H9 (cell line): ENCODE data around the gene CPM. TPM values are rescaled to one million over a fixed set of nuclear protein-coding genes. Genes with fewer than 3 reads are reported as not detected.

ENCODE experiments used
- DNase-seq: peaks from one replicate; pipeline ENCODE4 v3.0.0-alpha.2; 2017
- H2AFZ ChIP-seq: one replicate; pipeline ENCODE4 v1.6.1; 2013; ENCODE audit warnings: mild to moderate bottlenecking, low read length, control low read depth, moderate library complexity
- H2AK5ac ChIP-seq: 2 replicates; pipeline ENCODE4 v1.6.1; 2013; ENCODE audit warnings: low read length, control low read depth, mixed read lengths; ENCODE audit not compliant: insufficient read length
- H2BK120ac ChIP-seq: one replicate; pipeline ENCODE4 v1.6.1; 2013; ENCODE audit warnings: low read depth, mild to moderate bottlenecking, low read length, control low read depth, inconsistent platforms; ENCODE audit not compliant: poor library complexity, severe bottlenecking
- H2BK12ac ChIP-seq: 2 replicates; pipeline ENCODE4 v1.6.1; 2013; ENCODE audit warnings: low read length, control low read depth, mixed read lengths, low read depth; ENCODE audit not compliant: insufficient read length
- H2BK15ac ChIP-seq: 2 replicates; pipeline ENCODE4 v1.6.1; 2013; ENCODE audit warnings: low read depth, low read length, control low read depth
- H2BK20ac ChIP-seq: one replicate; pipeline ENCODE4 v1.6.1; 2013; ENCODE audit warnings: low read depth, mild to moderate bottlenecking, low read length, control low read depth, inconsistent platforms; ENCODE audit not compliant: poor library complexity, severe bottlenecking
- H2BK5ac ChIP-seq: 2 replicates; pipeline ENCODE4 v1.6.1; 2013; ENCODE audit warnings: low read length, control low read depth, mixed read lengths; ENCODE audit not compliant: insufficient read length
- H3K14ac ChIP-seq: 2 replicates; pipeline ENCODE4 v1.6.1; 2013; ENCODE audit warnings: low read length, control low read depth; ENCODE audit not compliant: insufficient read depth
- H3K18ac ChIP-seq: 2 replicates; pipeline ENCODE4 v1.6.1; 2013; ENCODE audit warnings: low read depth, mild to moderate bottlenecking, mixed read lengths, low read length, control low read depth; ENCODE audit not compliant: insufficient read length
- H3K23ac ChIP-seq: 2 replicates; pipeline ENCODE4 v1.6.1; 2013; ENCODE audit warnings: low read length, control low read depth, mixed read lengths, low read depth; ENCODE audit not compliant: insufficient read length
- H3K23me2 ChIP-seq: 2 replicates; pipeline ENCODE4 v1.6.1; 2013; ENCODE audit warnings: low read depth, mild to moderate bottlenecking, mixed read lengths, low read length, control low read depth; ENCODE audit not compliant: insufficient read length, poor library complexity, severe bottlenecking
- H3K27ac ChIP-seq: 2 replicates; pipeline ENCODE4 v1.5.1; 2013; ENCODE audit warnings: low read length, control low read depth, mixed read lengths, low read depth; ENCODE audit not compliant: insufficient read length
- H3K27me3 ChIP-seq: 2 replicates; pipeline ENCODE4 v1.6.1; 2013; ENCODE audit warnings: low read length, control low read depth, inconsistent platforms; ENCODE audit not compliant: insufficient read depth
- H3K4ac ChIP-seq: 2 replicates; pipeline ENCODE4 v1.6.1; 2013; ENCODE audit warnings: low read depth, mild to moderate bottlenecking, control low read depth, inconsistent platforms, low read length, moderate library complexity
- H3K4me1 ChIP-seq: 2 replicates; pipeline ENCODE4 v1.6.1; 2013; ENCODE audit warnings: low read length, control low read depth, inconsistent platforms; ENCODE audit not compliant: insufficient read depth
- H3K4me2 ChIP-seq: 2 replicates; pipeline ENCODE4 v1.6.1; 2013; ENCODE audit warnings: low read length, control low read depth, mixed read lengths; ENCODE audit not compliant: insufficient read length, insufficient read depth
- H3K56ac ChIP-seq: 2 replicates; pipeline ENCODE4 v1.6.1; 2013; ENCODE audit warnings: low read depth, mild to moderate bottlenecking, mixed read lengths, low read length, control low read depth; ENCODE audit not compliant: insufficient read length
- H3K79me1 ChIP-seq: 2 replicates; pipeline ENCODE4 v1.6.1; 2013; ENCODE audit warnings: low read depth, mild to moderate bottlenecking, moderate library complexity, low read length, control low read depth, inconsistent platforms; ENCODE audit not compliant: insufficient read depth, poor library complexity, severe bottlenecking
- H3K79me2 ChIP-seq: 2 replicates; pipeline ENCODE4 v1.6.1; 2013; ENCODE audit warnings: low read length, control low read depth, inconsistent platforms; ENCODE audit not compliant: insufficient read depth
- H3K9ac ChIP-seq: 2 replicates; pipeline ENCODE4 v1.6.1; 2013; ENCODE audit warnings: low read length, control low read depth, mixed read lengths; ENCODE audit not compliant: insufficient read length; ENCODE audit errors: extremely low read depth
- H3K9me3 ChIP-seq: one replicate; pipeline ENCODE4 v1.6.1; 2013; ENCODE audit warnings: low read depth, low read length, inconsistent platforms; ENCODE audit not compliant: control insufficient read depth
- H3T11ph ChIP-seq: one replicate; pipeline ENCODE4 v1.6.1; 2013; ENCODE audit warnings: mild to moderate bottlenecking, low read length, control low read depth, inconsistent platforms
- H4K20me1 ChIP-seq: one replicate; pipeline ENCODE4 v1.6.1; 2013; ENCODE audit not compliant: control insufficient read depth, insufficient read length, insufficient read depth
- H4K5ac ChIP-seq: 2 replicates; pipeline ENCODE4 v1.6.1; 2013; ENCODE audit warnings: low read depth, mild to moderate bottlenecking, mixed read lengths, low read length, control low read depth; ENCODE audit not compliant: insufficient read length
- H4K8ac ChIP-seq: replicated peaks from 2 replicates; pipeline ENCODE4 v1.6.1; 2013; ENCODE audit warnings: low read length, control low read depth, mixed read lengths, low read depth; ENCODE audit not compliant: insufficient read length
- H4K91ac ChIP-seq: 2 replicates; pipeline ENCODE4 v1.6.1; 2013; ENCODE audit warnings: low read depth, mild to moderate bottlenecking, moderate library complexity, mixed read lengths, low read length, control low read depth; ENCODE audit not compliant: insufficient read length
- H3K27ac Mint-ChIP-seq, 3 experiments: 2 replicates in 2 of 3; 3 replicates in 1 of 3; pipeline ENCODE4 v1.8.0; 2020 to 2021; ENCODE audit warnings: mixed read lengths in 3 of 3, mild to moderate bottlenecking in 1 of 3, moderate library complexity in 1 of 3
- H3K27me3 Mint-ChIP-seq: 2 replicates; pipeline ENCODE4 v1.8.0; 2021; ENCODE audit warnings: low read depth, mild to moderate bottlenecking, moderate library complexity, mixed read lengths
- H3K36me3 Mint-ChIP-seq, 3 experiments: 2 replicates in 2 of 3; 3 replicates in 1 of 3; pipeline ENCODE4 v1.8.0; 2020 to 2021; ENCODE audit warnings: low read depth in 3 of 3, mixed read lengths in 3 of 3; ENCODE audit not compliant: insufficient read depth in 1 of 3
- H3K4me1 Mint-ChIP-seq, 2 experiments: 2 replicates each; pipeline ENCODE4 v1.8.0; 2020; ENCODE audit warnings: mixed read lengths in 2 of 2
- H3K4me3 Mint-ChIP-seq, 2 experiments: 2 replicates in 1 of 2; 3 replicates in 1 of 2; pipeline ENCODE4 v1.8.0; 2020 to 2021; ENCODE audit warnings: mild to moderate bottlenecking in 2 of 2, mixed read lengths in 2 of 2, moderate library complexity in 1 of 2
- H3K9me3 Mint-ChIP-seq, 2 experiments: 2 replicates in 1 of 2; 3 replicates in 1 of 2; pipeline ENCODE4 v1.8.0; 2020; ENCODE audit warnings: mild to moderate bottlenecking in 2 of 2, mixed read lengths in 2 of 2, moderate library complexity in 1 of 2
- WGBS: extraction: QIAGEN DNeasy Blood & Tissue Kit; methylation state at CpG from one replicate; pipeline ENCODE4 v1.1.7; 2013; ENCODE audit warnings: missing lambda C conversion rate, low lambda C conversion rate, mixed read lengths; ENCODE audit not compliant: insufficient read length; ENCODE audit errors: extremely low coverage; 5-methylcytosine and 5-hydroxymethylcytosine counted together
- total RNA-seq: library from RNA; stranded (reverse); gene quantifications from 2 replicates; pipeline ENCODE4 v1.2.1, GENCODE V29; 2021
- TF ChIP-seq, protein P1 (sequence below): fragments of 200-600 bp; sonication (generic); conservative IDR thresholded peaks from 3 replicates; pipeline ENCODE4 v1.8.0; 2021; ENCODE audit warnings: antibody characterized with exemption, mild to moderate bottlenecking

The CPM gene
- total RNA-seq, 1 experiment from 2014 or later, result 1.2 TPM

- H3K9me3 Mint-ChIP-seq, result no peaks in the 10 kb centered on the region
- TF ChIP-seq, protein P1, sequence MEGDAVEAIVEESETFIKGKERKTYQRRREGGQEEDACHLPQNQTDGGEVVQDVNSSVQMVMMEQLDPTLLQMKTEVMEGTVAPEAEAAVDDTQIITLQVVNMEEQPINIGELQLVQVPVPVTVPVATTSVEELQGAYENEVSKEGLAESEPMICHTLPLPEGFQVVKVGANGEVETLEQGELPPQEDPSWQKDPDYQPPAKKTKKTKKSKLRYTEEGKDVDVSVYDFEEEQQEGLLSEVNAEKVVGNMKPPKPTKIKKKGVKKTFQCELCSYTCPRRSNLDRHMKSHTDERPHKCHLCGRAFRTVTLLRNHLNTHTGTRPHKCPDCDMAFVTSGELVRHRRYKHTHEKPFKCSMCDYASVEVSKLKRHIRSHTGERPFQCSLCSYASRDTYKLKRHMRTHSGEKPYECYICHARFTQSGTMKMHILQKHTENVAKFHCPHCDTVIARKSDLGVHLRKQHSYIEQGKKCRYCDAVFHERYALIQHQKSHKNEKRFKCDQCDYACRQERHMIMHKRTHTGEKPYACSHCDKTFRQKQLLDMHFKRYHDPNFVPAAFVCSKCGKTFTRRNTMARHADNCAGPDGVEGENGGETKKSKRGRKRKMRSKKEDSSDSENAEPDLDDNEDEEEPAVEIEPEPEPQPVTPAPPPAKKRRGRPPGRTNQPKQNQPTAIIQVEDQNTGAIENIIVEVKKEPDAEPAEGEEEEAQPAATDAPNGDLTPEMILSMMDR, result no peak
- Histone ChIP-seq H3T11ph (no peak overlapping the region), H3K18ac (no peak overlapping the region), H3K23ac (no peak overlapping the region), H4K91ac (no peak overlapping the region), H3K56ac (no peak overlapping the region), H2BK5ac (no peak overlapping the region), H3K4me1 (no peaks in the 10 kb centered on the region), H2AK5ac (no peak overlapping the region), H3K23me2 (no peaks in the 10 kb centered on the region), H3K4ac (no peak overlapping the region), H3K27ac (no peak overlapping the region), H2BK15ac (no peak overlapping the region), H3K27me3 (no peaks in the 10 kb centered on the region; the same call in 1 of the 2 replicates), H4K20me1 (no peaks in the 10 kb centered on the region), H4K5ac (no peak overlapping the region), H2BK20ac (no peak overlapping the region), H3K9ac (no peak overlapping the region), H2AFZ (no peak overlapping the region), H3K4me2 (no peak overlapping the region), H2BK120ac (no peak overlapping the region), H3K9me3 (no peaks in the 10 kb centered on the region), H3K79me1 (no peaks in the 10 kb centered on the region), H3K79me2 (no peaks in the 10 kb centered on the region; the same call in 1 of the 2 replicates), H3K14ac (no peak overlapping the region), H4K8ac (no peak overlapping the region), H2BK12ac (no peak overlapping the region)
- H3K27ac Mint-ChIP-seq, result no peak overlapping the region
- no peak for DNase-seq
- no peaks in the 10 kb centered on the region for H3K36me3 Mint-ChIP-seq
- H3K4me3 Mint-ChIP-seq, result no peak overlapping the region
- no CpG with 5 or more reads among the region's 2 CpGs for WGBS
- no peaks in the 10 kb centered on the region for H3K27me3 Mint-ChIP-seq
- no peaks in the 10 kb centered on the region for H3K4me1 Mint-ChIP-seq
Measured at GRCh38 chr12:68911197-68911718, 21.7 kb downstream of the CPM start.
